OCI-M1 (cell line): ENCODE results near the gene CPD.
A peak's percentile ranks its signal among the peaks of the same experiment; 100 is the strongest.

Experiments
- DNase-seq: peaks from one replicate; lab custom pipeline; 2025; lab: John Stamatoyannopoulos, UW

Gene CPD

GRCh38 chr17:30354701-30355100 lies 24.0 kb upstream of the CPD start:
- no peak for DNase-seq

GRCh38 chr17:30357476-30357875 lies 21.3 kb upstream of the CPD start:
- no peak for DNase-seq

GRCh38 chr17:30358055-30358760 lies 20.5 kb upstream of the CPD start:
- peak; percentile 21 for DNase-seq

DNA sequence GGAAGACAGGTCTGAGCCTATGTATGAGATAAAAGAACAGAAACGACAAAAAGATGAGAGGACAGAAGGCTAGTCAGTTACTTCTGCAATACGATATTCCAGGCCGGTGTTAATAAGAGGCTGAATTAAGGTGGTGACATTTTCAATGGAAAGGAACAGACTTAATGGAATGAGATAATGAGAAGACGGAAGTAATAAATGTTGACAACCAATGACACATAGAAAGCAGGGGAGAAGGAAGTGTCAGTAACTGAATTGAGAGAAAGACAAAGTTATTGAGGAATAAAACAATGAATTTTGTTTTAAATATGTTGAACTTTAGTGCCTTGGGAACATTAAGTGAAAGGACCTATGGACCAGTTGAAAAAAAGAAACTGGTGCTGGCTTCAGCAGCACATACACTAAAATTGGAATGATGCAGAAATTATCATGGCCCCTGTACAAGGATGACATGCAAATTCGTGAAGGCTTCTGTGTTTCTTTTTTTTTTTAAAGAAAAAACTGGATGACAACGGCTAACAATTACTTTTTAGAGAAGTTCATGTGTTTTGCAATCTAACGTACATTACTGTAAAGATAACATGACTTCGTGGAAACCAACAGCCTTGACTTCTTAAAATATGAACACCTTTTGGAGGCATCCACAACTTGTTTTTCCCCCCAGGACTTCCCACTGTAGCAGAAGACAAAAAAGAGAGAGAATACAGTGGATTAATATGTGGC lies 18.5 kb upstream of the CPD start:
- peak; percentile 79 for DNase-seq

DNA sequence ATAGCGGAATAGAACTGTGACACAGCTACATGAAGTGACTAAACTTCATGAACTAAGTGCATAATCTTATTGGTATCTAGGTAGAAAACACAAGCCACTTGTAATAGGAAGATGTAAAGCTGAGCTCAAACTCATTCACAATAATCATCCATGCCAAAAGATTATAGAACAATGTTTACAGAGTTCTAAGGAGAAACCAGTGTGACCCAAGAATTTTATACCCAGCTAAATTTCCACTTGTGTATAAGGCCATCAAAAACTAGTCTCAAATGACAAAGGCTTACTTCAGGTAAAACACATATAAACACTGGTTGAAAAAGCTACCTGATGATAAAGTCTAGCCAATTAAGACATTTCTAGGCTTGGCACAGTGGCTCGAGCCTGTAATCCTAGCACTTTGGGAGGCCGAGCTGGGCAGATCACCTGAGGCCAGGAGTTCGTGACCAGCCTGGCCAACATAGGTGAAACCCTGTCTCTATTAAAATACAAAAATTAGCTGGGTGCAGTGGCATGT lies 16.9 kb upstream of the CPD start:
- DNase-seq, result peak; percentile 21

DNA sequence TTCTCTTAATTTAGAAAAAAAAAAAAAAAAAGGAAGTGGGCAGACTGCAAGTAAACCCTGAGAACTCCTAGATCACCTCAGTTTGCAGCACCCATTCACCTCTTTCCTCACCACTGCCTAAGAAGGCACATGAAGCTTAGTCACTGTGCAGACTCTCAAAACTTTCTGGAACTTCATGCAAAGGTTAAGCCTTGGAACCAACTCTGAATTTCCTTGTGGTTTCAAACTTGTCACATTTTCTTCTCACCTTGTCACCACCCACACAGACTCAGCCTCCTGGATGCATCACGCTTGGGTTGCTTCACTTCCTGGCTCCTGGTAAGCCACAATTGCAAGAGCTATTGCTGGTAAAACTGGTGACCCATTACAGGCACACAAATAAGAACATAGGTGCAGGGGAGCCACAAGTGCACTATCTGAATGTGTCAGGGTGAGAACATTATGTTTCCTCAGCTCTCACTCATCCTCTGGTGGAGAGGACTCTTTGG lies 15.0 kb upstream of the CPD start:
- DNase-seq, result peak; percentile 72

DNA sequence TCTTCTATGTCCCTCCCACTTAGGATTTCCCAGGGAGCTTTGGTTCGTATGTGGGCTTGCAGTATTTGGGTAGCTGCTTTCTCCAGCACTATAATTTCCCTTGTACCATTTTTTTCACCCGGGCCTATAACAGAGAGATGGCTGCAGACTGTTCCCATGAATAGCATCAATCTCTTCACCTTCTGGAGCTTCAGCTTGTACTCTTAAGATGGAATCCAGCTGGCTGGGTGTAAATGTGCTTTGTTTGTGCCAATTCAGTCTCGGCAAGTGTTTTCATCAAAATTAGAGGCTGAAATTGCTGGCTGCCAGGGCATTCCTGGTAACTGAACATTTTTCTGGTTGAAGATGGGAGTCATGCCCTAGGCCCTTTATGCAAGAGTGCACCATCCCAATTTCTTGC lies 12.2 kb upstream of the CPD start:
- DNase-seq, result no peak

DNA sequence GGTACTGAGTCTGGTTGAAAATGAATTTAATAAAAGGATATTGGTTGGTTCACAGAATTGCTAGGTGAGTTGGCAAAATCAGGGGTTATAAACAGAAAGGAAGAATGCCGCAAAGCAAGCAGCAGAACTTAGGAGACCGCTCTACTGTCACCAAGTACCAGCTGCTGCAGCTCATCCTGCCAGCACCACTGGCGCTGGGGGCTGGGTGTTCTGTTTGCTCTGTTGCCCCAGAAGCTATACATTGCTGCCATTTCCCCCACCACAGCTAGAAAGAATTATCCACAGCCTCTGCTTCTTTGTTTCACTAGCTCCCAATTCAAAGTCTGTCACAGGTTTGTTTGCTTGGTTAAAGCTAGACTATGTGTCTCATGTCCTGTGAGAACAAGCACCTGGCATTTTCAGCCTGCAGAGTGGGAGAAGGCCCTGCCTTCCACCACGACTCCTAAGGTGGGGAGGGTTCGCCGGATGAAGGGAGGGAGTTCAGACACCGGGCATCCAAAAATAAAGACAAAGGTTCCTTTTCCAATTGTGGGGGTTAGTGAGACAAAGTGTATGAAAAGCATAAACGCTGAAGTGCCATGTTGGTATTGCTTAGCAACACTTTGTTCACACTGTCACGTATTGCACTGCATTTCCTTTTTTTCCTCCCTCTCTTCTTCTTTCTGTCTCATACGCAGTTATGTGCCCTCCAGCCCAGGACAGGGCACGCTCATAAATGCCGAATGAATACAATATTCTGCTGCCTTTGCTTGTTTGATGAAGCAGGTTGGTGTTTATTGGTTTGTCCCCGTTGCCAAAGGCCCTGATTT lies 9.6 kb upstream of the CPD start:
- no peak for DNase-seq

- DNase-seq, result no peak
Measured at GRCh38 chr17:30369995-30370394, 8.7 kb upstream of the CPD start.

DNA sequence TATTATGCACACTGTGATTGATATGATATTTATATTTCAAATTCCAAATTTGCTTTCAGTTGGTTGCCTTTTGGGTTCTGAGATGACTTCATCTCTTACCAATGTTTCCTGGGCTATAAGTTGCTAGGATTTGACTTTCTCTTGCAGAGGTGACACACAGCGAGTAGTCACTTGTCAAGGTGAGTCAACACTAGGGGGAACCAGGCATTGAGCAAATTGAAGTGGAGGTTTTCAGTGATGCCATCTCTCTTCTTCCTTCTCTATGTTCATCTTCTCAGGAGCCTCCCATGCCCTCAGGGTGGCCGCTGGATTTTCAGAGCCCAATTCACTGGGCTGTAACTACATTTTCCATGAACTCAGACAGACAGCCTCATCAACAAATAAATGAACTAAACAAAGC lies 6.0 kb upstream of the CPD start:
- no peak for DNase-seq

DNA sequence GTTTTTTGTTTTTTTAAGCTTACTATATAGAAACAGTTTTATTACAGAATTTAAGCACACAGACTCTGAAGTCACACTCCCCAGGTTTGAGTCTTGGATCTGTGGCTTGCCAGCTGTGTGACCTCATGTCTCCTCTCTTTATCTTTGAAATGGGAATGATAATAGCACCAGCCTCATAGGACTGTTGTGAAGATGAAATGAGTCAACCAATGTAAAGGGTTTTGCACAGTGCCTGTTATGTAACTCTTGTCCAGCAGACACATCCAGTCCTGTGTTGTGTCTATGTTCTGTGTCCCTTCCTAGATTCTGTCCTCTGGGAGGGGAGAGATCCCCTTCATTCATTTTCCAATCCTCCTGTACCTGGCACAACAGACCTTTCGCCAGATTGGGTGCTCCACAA lies 3.1 kb upstream of the CPD start:
- DNase-seq, result peak; percentile 37

- no peak for DNase-seq
Measured at GRCh38 chr17:30376621-30377452, 1.9 kb upstream of the CPD start.

- no peak for DNase-seq
Measured at GRCh38 chr17:30377574-30378240, 1.0 kb upstream of the CPD start.

DNA sequence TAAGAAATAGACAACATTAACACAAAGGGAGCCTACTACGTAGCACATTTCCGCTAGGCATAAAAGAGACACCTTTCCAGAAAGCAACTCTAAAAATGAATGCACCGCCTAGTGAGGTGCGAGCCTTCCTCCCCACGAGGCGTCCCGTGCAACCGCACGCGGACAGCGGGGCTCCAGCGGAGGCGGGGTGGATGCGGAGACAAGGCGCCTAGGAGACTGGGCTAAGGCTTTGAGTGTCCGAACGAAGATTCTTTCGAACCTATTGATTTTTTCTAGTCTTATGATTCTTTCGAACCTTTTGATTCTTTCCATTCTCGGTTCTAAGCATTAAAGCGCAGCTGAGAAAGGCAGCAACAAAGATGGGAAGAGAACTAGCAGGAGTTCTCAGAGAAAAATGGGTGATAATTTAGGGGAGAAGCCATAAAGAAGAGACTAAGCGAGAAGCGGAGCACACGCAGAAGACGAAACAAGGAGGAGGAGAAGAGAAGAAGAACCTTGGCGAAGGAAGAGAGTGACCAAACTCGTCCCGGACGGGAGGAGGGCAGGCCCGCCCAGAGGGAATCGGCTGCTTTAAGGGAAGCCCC lies 394 bp upstream of the CPD start:
- DNase-seq, result no peak

GRCh38 chr17:30379303-30379902 lies 676 bp downstream of the CPD start:
- no peak for DNase-seq

DNA sequence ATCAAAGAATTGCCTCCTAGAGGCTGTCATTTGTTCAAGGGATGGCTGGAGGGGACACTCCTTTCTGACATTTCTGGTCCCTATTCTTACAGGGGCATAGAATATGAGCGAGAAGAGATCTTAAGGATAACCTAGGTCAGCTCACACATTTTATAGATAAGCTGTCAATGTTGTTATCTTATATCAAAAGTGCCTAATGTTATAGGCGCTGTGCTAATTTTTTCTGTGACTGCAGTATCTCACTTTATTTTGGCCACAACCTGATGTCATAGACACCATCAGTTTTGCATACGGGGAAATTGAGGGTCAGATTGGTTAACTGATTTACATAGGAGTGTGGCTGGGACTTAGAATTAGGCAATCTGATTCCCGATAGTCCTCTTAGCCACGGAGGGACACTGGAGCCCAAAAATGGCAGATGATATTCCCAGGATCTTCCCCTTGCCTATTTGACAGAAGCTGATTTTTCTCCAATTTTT lies 1.2 kb downstream of the CPD start:
- peak; percentile 62 for DNase-seq

- DNase-seq, result peak; percentile 20
Measured at GRCh38 chr17:30380643-30381339, 2.1 kb downstream of the CPD start.

DNA sequence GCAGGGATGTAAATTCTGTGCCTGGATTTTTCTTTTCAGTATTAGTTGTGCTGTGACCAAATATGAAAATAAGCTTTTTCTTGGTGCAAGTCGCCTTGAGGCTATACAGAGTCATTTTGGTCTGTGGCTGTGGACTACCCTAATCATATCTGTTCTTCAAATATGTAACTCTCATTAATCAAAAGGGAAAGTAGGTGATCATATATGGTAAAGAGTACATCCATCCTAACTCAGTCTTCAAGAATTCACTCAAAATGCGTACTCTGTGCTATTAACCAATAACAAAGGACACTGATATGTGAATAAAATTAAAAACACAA lies 2.6 kb downstream of the CPD start:
- DNase-seq, result no peak

GRCh38 chr17:30382345-30382744 lies 3.6 kb downstream of the CPD start:
- no peak for DNase-seq
